HCEC 1CT (cell line): ENCODE results near the gene UMODL1.
A peak's percentile ranks its signal among the peaks of the same experiment; 100 is the strongest.

Source experiments
- DNase-seq: peaks from one replicate; pipeline ENCODE4 v3.0.0-alpha.2; 2017

UMODL1 gene

DNA sequence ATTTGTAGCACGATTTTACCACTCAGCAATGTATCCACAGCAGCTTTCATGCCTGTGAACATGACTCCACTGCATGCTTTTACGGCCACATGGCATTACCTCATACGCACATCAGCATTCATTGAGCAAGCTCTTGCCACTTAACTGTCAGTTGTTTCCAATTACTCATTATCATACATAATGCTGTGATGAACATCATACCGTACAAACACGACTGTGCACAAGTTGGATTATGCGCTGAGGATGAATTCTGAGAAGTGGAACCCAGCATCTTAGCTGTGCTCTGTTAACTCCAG is 9.6 kb downstream of the UMODL1 start:
- DNase-seq = peak; percentile 87

DNA sequence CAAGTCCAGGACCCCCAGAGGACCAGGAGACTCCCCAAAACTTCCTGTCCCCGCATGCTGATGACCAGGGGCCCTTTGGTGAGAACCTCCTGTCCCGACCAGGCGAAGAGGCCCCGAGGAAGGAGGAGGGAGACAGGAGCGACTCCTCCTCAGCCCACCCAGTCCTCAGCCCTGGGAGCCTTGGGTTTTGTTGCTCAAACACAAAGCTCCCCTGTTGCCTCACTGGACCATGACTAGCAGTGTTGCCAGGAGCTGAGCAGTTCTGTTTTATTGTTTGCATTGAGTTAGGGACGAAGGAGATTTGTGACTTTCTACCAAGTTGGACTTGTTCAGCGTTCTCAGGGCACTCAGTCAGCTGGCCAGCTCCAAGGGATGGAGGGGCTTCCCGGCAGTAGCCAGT is 10.0 kb downstream of the UMODL1 start:
- DNase-seq = peak; percentile 45

DNA sequence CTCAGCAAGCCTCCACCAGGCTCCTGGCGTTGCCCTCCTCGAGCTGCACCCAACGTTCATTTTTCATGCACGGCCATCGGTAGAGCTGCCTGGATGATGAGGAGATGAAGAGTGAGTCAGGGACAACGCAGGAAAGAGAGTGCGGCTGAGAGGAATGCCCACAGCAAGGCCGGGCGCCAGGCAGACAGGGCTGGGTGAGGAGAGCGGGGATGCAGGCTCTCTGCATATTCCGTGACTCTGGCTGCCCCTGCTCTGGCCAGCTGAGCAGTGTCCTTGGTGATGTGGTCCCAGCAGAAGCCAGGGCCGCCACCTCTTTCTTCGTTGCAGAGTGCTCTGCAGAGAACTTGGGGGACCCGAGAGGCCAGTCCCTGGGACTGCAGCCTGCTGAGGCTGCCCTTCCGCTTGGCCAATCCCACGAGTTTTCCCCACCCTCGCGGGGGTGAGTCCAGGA is 10.8 kb downstream of the UMODL1 start:
- no peak for DNase-seq

- DNase-seq = no peak
Measured at GRCh38 chr21:42082501-42083360, 11.6 kb downstream of the UMODL1 start.

DNA sequence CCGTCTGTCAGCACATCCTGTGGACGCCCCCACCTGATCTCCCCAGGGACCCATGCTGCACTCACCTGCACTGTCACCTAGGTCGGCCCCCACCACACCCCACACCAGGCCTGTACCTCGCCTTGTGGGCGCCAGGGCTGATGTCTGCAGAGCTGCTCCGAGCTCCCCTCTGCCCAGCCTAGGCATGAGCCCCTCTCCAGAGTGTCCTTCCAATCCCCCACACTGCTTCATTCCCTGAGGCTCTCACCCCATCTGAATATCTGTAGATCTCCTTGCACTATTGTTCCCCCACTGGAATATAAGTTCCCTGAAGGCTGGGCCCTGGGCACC is 12.2 kb downstream of the UMODL1 start:
- no peak for DNase-seq

DNA sequence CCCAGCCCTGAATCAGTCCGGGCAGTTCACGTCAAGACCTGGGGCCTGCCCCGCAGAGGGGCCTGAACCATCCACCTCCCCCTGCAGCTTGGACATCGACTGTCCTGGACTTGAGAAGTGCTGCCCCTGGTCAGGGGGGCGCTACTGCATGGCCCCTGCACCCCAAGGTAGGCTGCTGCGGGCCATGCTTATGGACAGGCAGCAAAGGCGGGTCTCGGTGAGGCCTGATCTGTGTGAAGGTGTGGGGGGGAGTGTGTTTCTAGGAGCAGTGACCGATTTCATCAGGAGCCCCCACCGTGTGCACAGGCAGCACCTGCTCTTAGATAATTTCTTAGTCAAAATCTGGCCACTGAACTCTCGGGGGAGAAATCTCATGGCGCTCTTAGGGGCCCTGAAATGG is 13.0 kb downstream of the UMODL1 start:
- no peak for DNase-seq

- DNase-seq = no peak
Measured at GRCh38 chr21:42085246-42086077, 14.3 kb downstream of the UMODL1 start.

DNA sequence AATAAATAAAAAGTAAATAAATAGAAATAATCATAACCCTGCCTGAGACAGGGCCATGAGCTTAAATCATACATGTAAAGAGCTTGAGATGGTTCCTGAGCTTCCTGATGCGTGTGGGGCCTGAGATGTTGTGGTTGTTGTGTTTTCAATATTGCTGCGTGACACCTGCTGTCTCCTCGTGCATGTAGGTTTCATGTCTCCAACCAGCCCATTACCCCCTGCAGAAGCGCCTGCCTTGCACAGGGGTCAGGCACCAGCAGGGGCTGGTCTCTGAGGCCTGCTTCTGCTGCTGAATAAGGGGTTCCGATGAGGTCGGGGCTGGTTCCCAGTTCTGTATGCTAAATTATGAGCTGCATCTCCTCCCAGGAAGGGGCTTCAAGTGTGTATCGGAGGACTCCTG is 15.9 kb downstream of the UMODL1 start:
- DNase-seq = no peak

GRCh38 chr21:42088148-42088547 is 17.0 kb downstream of the UMODL1 start:
- no peak for DNase-seq

- no peak for DNase-seq
Measured at GRCh38 chr21:42088658-42089057, 17.5 kb downstream of the UMODL1 start.

GRCh38 chr21:42089093-42089631 is 18.0 kb downstream of the UMODL1 start:
- no peak for DNase-seq

- no peak for DNase-seq
Measured at GRCh38 chr21:42089665-42090310, 18.7 kb downstream of the UMODL1 start.

- no peak for DNase-seq
Measured at GRCh38 chr21:42091899-42092508, 20.9 kb downstream of the UMODL1 start.

GRCh38 chr21:42092771-42093170 is 21.7 kb downstream of the UMODL1 start:
- DNase-seq = no peak

DNA sequence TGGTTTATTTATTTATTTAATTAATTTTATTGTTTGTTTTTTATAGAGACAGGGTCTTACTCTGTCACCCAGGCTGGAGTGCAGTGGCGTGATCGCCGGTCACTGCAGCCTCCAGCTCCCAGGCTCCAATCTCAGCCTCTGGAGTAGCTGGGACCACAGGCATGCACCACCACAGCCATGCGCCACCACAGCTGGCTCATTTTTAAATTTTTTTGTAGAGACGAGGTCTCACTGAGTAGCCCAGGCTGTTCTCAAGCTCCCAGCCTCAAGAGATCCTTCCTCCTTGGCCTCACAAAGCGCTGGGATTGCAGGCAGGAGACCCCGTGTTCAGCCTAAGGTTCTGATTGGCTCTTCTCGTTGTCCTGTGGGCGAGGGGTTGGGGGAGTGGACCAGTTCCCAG is 22.1 kb downstream of the UMODL1 start:
- no peak for DNase-seq

GRCh38 chr21:42093991-42094421 is 22.9 kb downstream of the UMODL1 start:
- DNase-seq = peak; percentile 85

GRCh38 chr21:42094811-42095210 is 23.7 kb downstream of the UMODL1 start:
- DNase-seq = no peak

GRCh38 chr21:42095581-42095980 is 24.5 kb downstream of the UMODL1 start:
- DNase-seq = no peak

DNA sequence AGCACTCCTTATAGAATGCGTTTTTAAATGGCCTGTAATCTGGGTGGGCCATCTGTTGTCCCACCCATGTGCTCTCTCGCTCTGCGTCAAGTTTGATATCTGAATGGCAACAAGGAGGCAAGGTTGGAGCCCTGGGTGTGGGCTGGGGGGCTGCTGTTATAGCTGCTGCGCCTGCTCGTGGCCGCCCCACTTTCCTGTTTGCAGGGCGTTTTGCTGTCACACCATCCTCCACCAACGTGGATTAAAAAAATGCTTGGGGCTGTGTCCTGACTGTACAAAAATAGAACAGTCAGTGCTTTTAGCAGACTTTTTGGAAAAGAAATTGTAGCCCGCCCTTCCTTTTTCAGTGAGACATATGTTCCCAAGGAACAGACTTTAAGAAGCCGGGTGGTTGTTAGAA is 25.4 kb downstream of the UMODL1 start:
- DNase-seq = no peak

DNA sequence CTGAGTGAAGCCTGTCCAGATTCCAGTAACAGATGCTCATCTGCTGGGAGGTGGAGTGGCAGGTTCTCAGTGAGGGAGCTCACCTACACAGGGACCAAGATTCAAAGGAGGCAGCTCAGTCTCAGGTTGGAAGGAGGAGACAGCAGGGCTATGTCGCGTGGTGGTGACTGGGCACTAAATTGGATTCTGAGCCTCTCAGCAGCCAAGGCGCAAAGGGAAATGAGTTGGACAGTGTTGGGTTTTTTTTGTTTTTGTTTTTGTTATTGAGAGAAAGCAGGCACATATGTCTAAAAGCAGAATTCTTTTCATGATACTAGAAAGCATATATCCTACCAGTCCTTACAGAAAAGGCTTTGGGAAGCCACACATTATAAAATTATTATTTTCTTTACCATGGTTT is 26.2 kb downstream of the UMODL1 start:
- DNase-seq = no peak

- peak; percentile 93 for DNase-seq
Measured at GRCh38 chr21:42097860-42098454, 26.8 kb downstream of the UMODL1 start.

DNA sequence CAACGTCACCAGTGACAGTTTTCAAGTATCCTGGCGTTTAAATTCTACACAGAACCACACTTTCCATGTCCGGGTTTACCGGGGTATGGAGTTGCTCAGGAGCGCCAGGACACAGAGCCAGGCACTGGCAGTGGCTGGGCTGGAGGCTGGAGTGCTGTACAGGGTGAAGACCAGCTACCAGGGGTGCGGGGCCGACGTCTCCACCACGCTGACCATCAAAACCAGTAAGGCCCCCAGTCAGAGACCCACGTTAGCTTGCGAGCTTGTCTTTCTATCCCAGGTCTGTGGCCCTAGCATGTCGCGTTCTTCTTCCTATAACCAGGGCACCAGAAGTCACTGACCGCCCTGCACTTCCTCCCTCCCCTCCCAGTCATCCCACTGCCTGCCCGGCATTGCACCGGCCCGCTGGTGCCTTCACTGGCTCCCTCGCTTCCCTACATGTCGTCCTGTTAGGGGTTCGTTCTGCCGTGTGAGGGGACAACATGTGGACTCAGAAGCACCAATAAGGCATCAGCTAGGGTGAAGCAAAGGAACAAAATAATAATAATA is 27.9 kb downstream of the UMODL1 start:
- no peak for DNase-seq
